Thymus (tissue), 11 donors: ENCODE measurements around the gene PCBP3. TPM values are rescaled to one million over a fixed set of nuclear protein-coding genes. Genes with fewer than 3 reads are reported as not detected.

Source experiments
- DNase-seq, 9 donors: peaks; one replicate each; pipeline ENCODE4 v3.0.0-alpha.2; 2013; ENCODE audit warnings: low spot score in 9 of 9, low read depth in 6 of 9, missing footprints in 1 of 9
- H3K27ac ChIP-seq, 2 donors: one replicate each; pipeline ENCODE4 v1.5.1; 2013; ENCODE audit warnings: control low read depth in 1 of 2, low read depth in 1 of 2, low read length in 1 of 2, mild to moderate bottlenecking in 1 of 2, moderate library complexity in 1 of 2
- H3K27me3 ChIP-seq, 2 donors: one replicate each; pipeline ENCODE4 v1.5.1; 2013; ENCODE audit warnings: low read length in 1 of 2; ENCODE audit not compliant: control insufficient read depth in 2 of 2, insufficient read depth in 1 of 2
- H3K36me3 ChIP-seq, 2 donors: one replicate each; pipeline ENCODE4 v1.5.1; 2013; ENCODE audit warnings: low read length in 1 of 2, mild to moderate bottlenecking in 1 of 2, moderate library complexity in 1 of 2; ENCODE audit not compliant: control insufficient read depth in 2 of 2, insufficient read depth in 2 of 2
- H3K4me1 ChIP-seq, 2 donors: one replicate each; pipeline ENCODE4 v1.5.1; 2013; ENCODE audit warnings: low read length in 2 of 2; ENCODE audit not compliant: control insufficient read depth in 2 of 2, insufficient read depth in 2 of 2
- H3K4me3 ChIP-seq, 2 donors: one replicate each; pipeline ENCODE4 v1.5.1; 2013; ENCODE audit warnings: low read length in 2 of 2, control low read depth in 1 of 2, mild to moderate bottlenecking in 1 of 2
- H3K9me3 ChIP-seq, 2 donors: one replicate each; pipeline ENCODE4 v1.5.1; 2013; ENCODE audit warnings: low read length in 1 of 2, mild to moderate bottlenecking in 1 of 2; ENCODE audit not compliant: control insufficient read depth in 2 of 2, insufficient read depth in 1 of 2
- WGBS: extraction: QIAGEN DNeasy Blood & Tissue Kit; methylation state at CpG from one replicate; pipeline ENCODE4 v1.1.7; 2013; 5-methylcytosine and 5-hydroxymethylcytosine counted together
- polyA plus RNA-seq: library from polyadenylated mRNA; stranded (reverse); fragments of 200-250 nt; gene quantifications from one replicate; pipeline ENCODE4 v1.2.3, GENCODE V29; 2013
- total RNA-seq: library from RNA; stranded (reverse); fragments of 120-200 nt; gene quantifications from one replicate; pipeline ENCODE4 v1.2.4, GENCODE V29; 2013
- donor health status: healthy.

Gene PCBP3
- total and polyA plus RNA-seq, 2 donors = 12.8 to 44.9 TPM

DNA sequence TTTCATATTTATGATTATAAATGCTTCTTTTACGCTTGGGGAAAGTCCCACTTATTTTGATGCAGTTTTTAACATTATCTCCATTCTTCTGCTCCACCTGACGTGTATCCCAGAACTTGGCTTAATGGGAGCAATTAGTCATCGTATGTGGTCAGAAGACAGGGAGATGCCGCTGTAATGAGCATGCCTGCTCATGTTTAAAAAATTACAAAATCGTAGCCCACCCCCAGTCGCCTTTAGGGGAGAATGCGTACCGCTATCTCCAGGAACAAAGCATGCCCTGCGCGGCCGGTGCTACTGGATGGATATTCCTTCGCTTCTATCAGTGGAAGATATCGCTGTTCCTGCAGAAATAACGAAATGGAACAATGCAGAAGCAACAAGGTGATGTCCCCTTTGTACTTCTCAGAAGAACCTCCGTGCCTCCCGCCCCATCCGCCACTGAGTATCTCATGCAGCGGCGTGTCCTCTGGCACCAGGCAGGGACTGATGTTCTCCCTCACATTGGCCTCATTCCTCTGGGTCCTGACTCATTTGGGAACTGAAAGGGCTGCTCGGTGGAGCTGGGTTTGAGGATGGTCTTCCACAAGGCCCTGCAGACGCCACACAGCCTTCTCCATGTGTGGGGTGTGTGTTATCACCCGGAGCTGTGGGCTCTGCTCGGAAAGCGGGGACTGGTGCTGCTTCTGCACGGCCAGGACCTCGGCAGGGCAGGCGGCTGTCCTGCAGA is 221.7 kb downstream of the PCBP3 start:
- 95% methylated on average over 27 of the region's 27 CpGs for WGBS
- H3K27ac ChIP-seq = no peak overlapping the region
- no peak for DNase-seq

DNA sequence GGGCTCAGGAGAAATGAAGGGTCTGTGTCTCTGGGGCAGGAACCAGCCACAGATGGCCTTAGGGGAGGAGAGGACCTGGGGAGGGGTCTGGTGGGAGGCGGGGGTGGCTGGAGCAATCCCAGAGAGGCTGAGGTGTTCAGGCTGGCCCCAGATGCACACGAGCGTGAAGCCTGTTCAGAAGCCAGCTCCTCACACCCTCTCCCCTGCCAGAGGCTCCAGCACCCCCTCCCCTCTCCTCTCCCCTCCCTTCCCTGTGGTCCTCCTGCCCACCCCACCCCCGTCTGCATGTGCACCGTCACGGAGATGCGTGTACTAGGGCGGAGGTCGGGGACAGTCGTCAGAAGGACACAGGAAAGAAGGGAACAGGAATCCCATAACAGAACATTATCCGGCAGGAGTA is 223.0 kb downstream of the PCBP3 start:
- DNase-seq = no peak
- H3K27ac ChIP-seq = no peak overlapping the region

More for the DNA sequence above, 221.7 kb downstream of the PCBP3 start:
- H3K27me3 ChIP-seq = no peaks in the 10 kb centered on the region
- no peak overlapping the region for H3K4me3 ChIP-seq
- H3K4me1 ChIP-seq = peaks cover 0 to 2% of the 10 kb centered on the region in 2 donors
- no peaks in the 10 kb centered on the region for H3K9me3 ChIP-seq
- H3K36me3 ChIP-seq = peaks cover 2 to 26% of the 10 kb centered on the region in 2 donors

GRCh38 chr21:45867041-45867666 is 223.6 kb downstream of the PCBP3 start:
- Histone ChIP-seq H3K36me3 (peaks cover 0 to 16% of the 10 kb centered on the region in 2 donors), H3K27ac (no peak overlapping the region)

More for the DNA sequence above, 223.0 kb downstream of the PCBP3 start:
- H3K27me3 ChIP-seq = no peaks in the 10 kb centered on the region
- WGBS = 92% methylated on average over 11 of the region's 11 CpGs
- peaks cover 2 to 19% of the 10 kb centered on the region in 2 donors for H3K36me3 ChIP-seq
- H3K4me1 ChIP-seq = peaks cover 0 to 2% of the 10 kb centered on the region in 2 donors
- no peak overlapping the region for H3K4me3 ChIP-seq
- H3K9me3 ChIP-seq = no peaks in the 10 kb centered on the region

GRCh38 chr21:45867671-45868081 is 224.2 kb downstream of the PCBP3 start:
- Histone ChIP-seq H3K4me3 (no peak overlapping the region), H3K4me1 (peaks cover 0 to 2% of the 10 kb centered on the region in 2 donors), H3K9me3 (no peaks in the 10 kb centered on the region), H3K27me3 (no peaks in the 10 kb centered on the region), H3K36me3 (peaks cover 0 to 16% of the 10 kb centered on the region in 2 donors), H3K27ac (no peak overlapping the region)
- 97% methylated on average over 22 of the region's 22 CpGs for WGBS
- no peak for DNase-seq

More at GRCh38 chr21:45867041-45867666, 223.6 kb downstream of the PCBP3 start:
- 97% methylated on average over 43 of the region's 43 CpGs for WGBS
- Histone ChIP-seq H3K9me3 (no peaks in the 10 kb centered on the region), H3K4me3 (no peak overlapping the region), H3K4me1 (peaks cover 0 to 2% of the 10 kb centered on the region in 2 donors), H3K27me3 (no peaks in the 10 kb centered on the region)
- no peak for DNase-seq

GRCh38 chr21:45868086-45868485 is 224.6 kb downstream of the PCBP3 start:
- H3K4me3 ChIP-seq = no peak overlapping the region
- H3K27me3 ChIP-seq = no peaks in the 10 kb centered on the region
- H3K27ac ChIP-seq = no peak overlapping the region
- H3K9me3 ChIP-seq = no peaks in the 10 kb centered on the region
- peaks cover 0 to 2% of the 10 kb centered on the region in 2 donors for H3K4me1 ChIP-seq
- peaks cover 0 to 16% of the 10 kb centered on the region in 2 donors for H3K36me3 ChIP-seq
- DNase-seq = no peak
- 82% methylated on average over 17 of the region's 17 CpGs for WGBS

- Histone ChIP-seq H3K27ac (no peak overlapping the region), H3K4me3 (no peak overlapping the region), H3K9me3 (no peaks in the 10 kb centered on the region), H3K4me1 (peaks cover 0 to 2% of the 10 kb centered on the region in 2 donors), H3K36me3 (peaks cover 0 to 16% of the 10 kb centered on the region in 2 donors), H3K27me3 (no peaks in the 10 kb centered on the region)
- no peak for DNase-seq
- WGBS = 95% methylated on average over 22 of the region's 22 CpGs
Observed at GRCh38 chr21:45868488-45868887, 225.0 kb downstream of the PCBP3 start.

DNA sequence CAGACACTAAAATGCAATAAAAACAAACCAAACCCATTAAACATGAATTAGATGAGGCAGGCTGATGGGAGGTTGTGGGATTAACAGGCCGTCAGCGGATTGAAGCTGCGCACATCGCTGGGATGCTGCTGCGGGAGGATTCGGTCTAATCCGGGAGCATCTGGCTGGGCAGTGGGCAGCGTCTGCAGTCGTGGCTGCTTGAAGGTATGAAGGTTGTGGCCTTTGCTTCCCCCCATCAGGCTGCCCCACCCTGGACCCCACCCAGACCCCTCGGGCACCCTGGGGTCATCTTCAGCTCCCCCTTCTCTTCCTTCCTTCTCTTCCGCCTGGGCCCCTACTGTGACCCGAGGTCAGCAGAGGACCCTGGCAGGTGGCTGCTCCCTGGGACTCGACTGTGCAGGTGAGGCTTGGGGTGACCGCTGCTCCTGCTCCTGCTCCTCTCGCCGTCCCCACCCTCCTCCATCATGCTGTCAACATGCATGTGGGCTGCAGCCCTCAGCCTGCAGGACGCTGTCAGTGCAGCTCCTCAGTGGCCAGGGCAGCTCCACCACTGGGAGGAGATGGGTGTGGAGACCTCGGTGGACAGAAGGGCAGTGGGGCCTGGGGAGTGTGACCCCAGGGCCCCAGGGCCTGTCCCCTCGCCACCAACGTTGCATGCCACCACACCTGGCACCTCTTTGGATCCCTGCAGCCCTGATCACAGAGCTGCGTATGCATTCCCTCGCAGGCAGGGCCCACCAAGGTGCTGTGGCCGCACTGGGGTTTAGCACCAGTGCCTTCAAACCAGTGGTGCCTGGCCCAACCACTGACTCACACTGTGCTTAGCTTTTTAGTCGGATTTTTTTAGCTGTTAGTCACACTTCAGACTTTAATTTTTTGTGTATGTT is 225.8 kb downstream of the PCBP3 start:
- Histone ChIP-seq H3K27ac (no peak overlapping the region), H3K9me3 (no peaks in the 10 kb centered on the region), H3K4me1 (peaks cover 0 to 2% of the 10 kb centered on the region in 2 donors), H3K4me3 (no peak overlapping the region), H3K27me3 (no peaks in the 10 kb centered on the region), H3K36me3 (peaks cover 0 to 16% of the 10 kb centered on the region in 2 donors)
- WGBS = 96% methylated on average over 24 of the region's 24 CpGs
- no peak for DNase-seq

DNA sequence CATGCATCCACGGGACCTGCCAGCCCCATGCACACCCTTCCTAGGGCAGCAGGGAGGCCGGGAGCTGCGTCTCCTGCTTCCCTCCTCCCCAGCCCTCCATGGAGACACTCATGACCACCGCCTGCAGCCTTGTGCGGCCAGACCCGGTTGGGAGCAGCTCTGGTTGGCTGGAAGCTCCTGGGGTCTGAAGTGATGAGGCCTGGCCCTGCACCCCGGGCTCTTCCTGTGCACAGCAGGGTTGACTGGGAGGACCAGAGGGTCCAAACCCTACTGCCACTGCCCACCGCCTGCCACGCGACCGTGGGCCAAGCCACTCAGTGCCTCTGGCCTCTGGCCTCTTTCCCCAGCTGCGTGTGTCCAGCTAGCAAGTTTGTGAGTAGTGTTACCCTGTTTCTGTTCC is 226.9 kb downstream of the PCBP3 start:
- DNase-seq = no peak
- no peak overlapping the region for H3K4me3 ChIP-seq
- no peak overlapping the region for H3K27ac ChIP-seq
- peaks cover 0 to 20% of the 10 kb centered on the region in 2 donors for H3K36me3 ChIP-seq
- no peaks in the 10 kb centered on the region for H3K9me3 ChIP-seq
- 96% methylated on average over 12 of the region's 12 CpGs for WGBS
- H3K4me1 ChIP-seq = peaks cover 0 to 7% of the 10 kb centered on the region in 2 donors
- H3K27me3 ChIP-seq = no peaks in the 10 kb centered on the region
